ENCODE results near the gene MIB2.
A peak's percentile ranks its signal among the peaks of the same experiment; 100 is the strongest.
"Not testable (repeated sequence)": the region's sequence is repeated elsewhere in the genome, so short reads cannot be mapped to it uniquely, and the experiment has no call there.

GRCh38 chr1:1658583-1659549 is 43.6 kb downstream of the MIB2 start, which contains the start of gene CDK11B:
- TF ChIP-seq POLR2AphosphoS5 (IDR thresholded peaks at IDR 0.05; ENCODE audit: low read depth), result peak; percentile 36; the same call in 1 of the 2 replicates
- not testable (repeated sequence) for TF ChIP-seq REST (IDR thresholded peaks at IDR 0.05; ENCODE audit: insufficient replicate concordance, low read depth); CTCF (IDR thresholded peaks at IDR 0.05; ENCODE audit: insufficient read depth, low read length)

All from HL-60 (cell line).